Activated T-cell treated with anti-CD3 and anti-CD28 coated beads, Interleukin-2, amount 50 U/mL, for 72 hours (primary cell): Measurements from ENCODE around the gene LENEP. TPM values are rescaled to one million over a fixed set of nuclear protein-coding genes. Genes with fewer than 3 reads are reported as not detected.

Experiments
- ATAC-seq, 2 donors: fragments of 150-1000 bp; cut with Tn5 transposase; replicated peaks in 1 of 2; 2 replicates each; pipeline ENCODE4 v1.10.0; 2021; ENCODE audit warnings: moderate library complexity in 2 of 2, mild to moderate bottlenecking in 1 of 2
- DNase-seq, 2 donors: peaks; one replicate each; pipeline ENCODE4 v3.0.0; 2021 to 2022; ENCODE audit warnings: mixed read lengths in 1 of 2
- H3K27ac Mint-ChIP-seq: one replicate; pipeline ENCODE4 v1.8.0; 2022; ENCODE audit warnings: mild to moderate bottlenecking, moderate library complexity, mixed read lengths
- H3K27me3 Mint-ChIP-seq: one replicate; pipeline ENCODE4 v1.8.0; 2022; ENCODE audit warnings: low read depth, mixed read lengths
- H3K36me3 Mint-ChIP-seq, 2 donors: one replicate each; pipeline ENCODE4 v1.8.0; 2022; ENCODE audit warnings: mixed read lengths in 2 of 2, mild to moderate bottlenecking in 1 of 2; ENCODE audit not compliant: insufficient read depth in 2 of 2
- H3K4me1 Mint-ChIP-seq: one replicate; pipeline ENCODE4 v1.8.0; 2022; ENCODE audit warnings: low read depth, mixed read lengths
- H3K4me3 Mint-ChIP-seq, 2 donors: one replicate each; pipeline ENCODE4 v1.8.0; 2022; ENCODE audit warnings: mild to moderate bottlenecking in 2 of 2, mixed read lengths in 2 of 2, moderate library complexity in 2 of 2
- H3K9me3 Mint-ChIP-seq, 2 donors: one replicate each; pipeline ENCODE4 v1.8.0; 2022; ENCODE audit warnings: mixed read lengths in 2 of 2
- total RNA-seq, 2 donors: library from RNA; stranded (reverse); gene quantifications; one replicate each; pipeline ENCODE4 v1.2.3, GENCODE V29; 2022

The LENEP gene
- total RNA-seq, 2 donors from 2014 or later: 0.65 to 2.3 TPM

GRCh38 chr1:154964359-154964758 lies 29.0 kb upstream of the LENEP start:
- no peaks in the 10 kb centered on the region for H3K27me3 Mint-ChIP-seq
- no peaks in the 10 kb centered on the region for H3K9me3 Mint-ChIP-seq
- ATAC-seq (no peak), DNase-seq (no peak)
- H3K4me1 Mint-ChIP-seq: peaks cover 47% of the 10 kb centered on the region
- H3K4me3 Mint-ChIP-seq: no peak overlapping the region
- H3K36me3 Mint-ChIP-seq: peaks cover 4 to 14% of the 10 kb centered on the region in 2 donors
- no peak overlapping the region for H3K27ac Mint-ChIP-seq

DNA sequence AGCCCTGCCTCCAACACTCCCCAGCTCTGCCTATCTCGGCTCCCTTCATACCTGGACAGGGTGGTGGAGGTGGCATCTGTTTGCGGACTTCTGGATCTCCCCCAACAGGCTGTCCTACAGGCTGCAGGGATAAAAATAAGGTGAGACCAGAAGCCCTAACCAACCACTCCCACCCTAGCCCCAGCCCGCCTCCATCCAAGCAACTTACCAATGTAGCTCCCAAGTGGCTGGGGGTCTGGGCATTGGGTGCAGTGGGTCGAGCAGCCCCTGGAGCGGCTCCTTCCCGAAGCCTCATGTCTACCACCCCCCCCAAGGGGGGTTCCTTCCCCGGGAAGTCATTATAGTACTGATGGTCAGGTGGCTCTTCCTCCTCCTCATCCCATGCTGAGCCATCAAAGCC lies 27.3 kb upstream of the LENEP start:
- Mint-ChIP-seq H3K9me3 (no peaks in the 10 kb centered on the region), H3K27ac (no peak overlapping the region), H3K27me3 (no peaks in the 10 kb centered on the region), H3K36me3 (peaks cover 4 to 9% of the 10 kb centered on the region in 2 donors), H3K4me1 (peaks cover 40% of the 10 kb centered on the region), H3K4me3 (no peak overlapping the region)
- ATAC-seq: no peak
- no peak for DNase-seq

DNA sequence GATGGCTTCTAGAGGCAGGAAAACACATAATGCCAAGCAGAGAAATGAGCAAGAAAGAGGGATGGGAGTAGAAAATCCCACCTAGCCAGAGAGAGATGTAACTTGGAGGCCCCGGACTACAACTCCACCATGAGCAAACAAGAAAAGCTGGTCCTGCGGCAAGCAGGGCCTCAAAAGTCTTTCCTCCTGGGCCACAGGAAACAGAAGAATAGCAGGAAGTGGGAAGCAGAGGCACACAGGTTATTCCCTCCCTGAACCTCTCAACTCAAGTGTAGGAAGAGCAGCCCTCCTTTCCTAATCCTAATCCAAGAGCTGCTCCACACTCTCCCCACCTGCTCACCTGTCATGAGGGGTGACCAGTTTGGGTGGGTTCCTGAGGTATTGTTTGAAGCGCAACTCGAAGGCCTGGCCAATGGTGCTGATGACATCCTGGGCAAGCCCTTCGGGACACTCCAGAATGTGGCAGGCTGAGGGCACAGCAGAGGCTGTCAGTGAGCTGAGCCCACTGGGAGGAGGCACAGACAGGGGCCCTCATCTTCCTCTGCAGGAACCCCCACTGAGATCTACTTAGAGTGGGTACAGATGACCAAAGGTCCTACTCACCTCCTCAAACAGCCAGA lies 25.9 kb upstream of the LENEP start:
- no peak for ATAC-seq
- Mint-ChIP-seq H3K4me3 (no peak overlapping the region), H3K27me3 (no peaks in the 10 kb centered on the region), H3K4me1 (peaks cover 52% of the 10 kb centered on the region), H3K27ac (no peak overlapping the region), H3K9me3 (no peaks in the 10 kb centered on the region), H3K36me3 (peaks cover 6% of the 10 kb centered on the region in 2 donors)
- DNase-seq: no peak

DNA sequence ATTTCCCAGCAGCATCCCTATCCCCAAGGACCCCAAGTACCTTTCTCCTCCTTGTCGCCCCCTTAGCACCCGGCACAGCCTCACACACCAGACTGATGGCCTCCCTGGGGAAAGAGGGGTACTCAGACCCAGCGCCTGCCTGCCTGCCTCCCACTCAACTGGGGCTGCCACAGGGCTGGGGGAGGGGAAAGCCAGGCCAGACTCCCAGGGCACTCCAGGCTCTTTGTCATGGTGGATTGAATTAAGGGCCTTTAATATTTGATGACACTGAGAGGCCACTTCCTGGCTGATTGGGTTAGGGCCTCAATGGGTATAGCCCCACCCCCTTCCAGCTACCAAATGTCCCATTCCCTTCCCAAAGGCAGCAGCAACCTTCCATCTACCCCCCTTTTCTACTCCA lies 24.7 kb upstream of the LENEP start:
- Mint-ChIP-seq H3K9me3 (no peaks in the 10 kb centered on the region), H3K27ac (no peak overlapping the region), H3K36me3 (peaks cover 4 to 6% of the 10 kb centered on the region in 2 donors), H3K27me3 (no peaks in the 10 kb centered on the region), H3K4me1 (peaks cover 47% of the 10 kb centered on the region), H3K4me3 (no peak overlapping the region)
- ATAC-seq: no peak
- no peak for DNase-seq

- no peak for ATAC-seq
- DNase-seq: no peak
- no peaks in the 10 kb centered on the region for H3K9me3 Mint-ChIP-seq
- H3K27ac Mint-ChIP-seq: peak overlapping the region; percentile 31
- H3K36me3 Mint-ChIP-seq: peaks cover 4 to 6% of the 10 kb centered on the region in 2 donors
- H3K4me1 Mint-ChIP-seq: peaks cover 44% of the 10 kb centered on the region
- no peaks in the 10 kb centered on the region for H3K27me3 Mint-ChIP-seq
- no peak overlapping the region for H3K4me3 Mint-ChIP-seq
Observed at GRCh38 chr1:154969246-154969645, 24.1 kb upstream of the LENEP start.

- Mint-ChIP-seq H3K9me3 (no peaks in the 10 kb centered on the region), H3K36me3 (peaks cover 4 to 6% of the 10 kb centered on the region in 2 donors), H3K4me1 (peaks cover 44% of the 10 kb centered on the region), H3K27me3 (no peaks in the 10 kb centered on the region), H3K4me3 (no peak overlapping the region), H3K27ac (no peak overlapping the region)
- DNase-seq: no peak
- ATAC-seq: no peak
Observed at GRCh38 chr1:154969860-154970452, 23.4 kb upstream of the LENEP start.

GRCh38 chr1:154970631-154971340 lies 22.6 kb upstream of the LENEP start, which contains the start of gene SHC1:
Gene SHC1 (minus strand): TSS chr1:154970747. CDS start chr1:154970526, 221 bp downstream.
- Mint-ChIP-seq H3K36me3 (peaks cover 4% of the 10 kb centered on the region in 2 donors), H3K9me3 (no peaks in the 10 kb centered on the region), H3K4me1 (peaks cover 44% of the 10 kb centered on the region), H3K27ac (peak within 1 kb of the TSS; percentile 78), H3K27me3 (no peaks in the 10 kb centered on the region), H3K4me3 (peak within 1 kb of the TSS; percentile 50 to 65)
- ATAC-seq: peak in 1 of 2 donors; percentile 17
- peak; percentile 67 to 69 for DNase-seq

GRCh38 chr1:154971341-154971998 lies 21.9 kb upstream of the LENEP start:
- no peak for ATAC-seq
- no peak for DNase-seq
- Mint-ChIP-seq H3K27ac (peak overlapping the region; percentile 78), H3K9me3 (no peaks in the 10 kb centered on the region), H3K36me3 (peaks cover 4% of the 10 kb centered on the region in 2 donors), H3K4me3 (peak overlapping the region; percentile 48 to 65), H3K27me3 (no peaks in the 10 kb centered on the region), H3K4me1 (peaks cover 44% of the 10 kb centered on the region)

- Mint-ChIP-seq H3K9me3 (no peaks in the 10 kb centered on the region), H3K27me3 (no peaks in the 10 kb centered on the region), H3K27ac (peak overlapping the region; percentile 17), H3K4me1 (peaks cover 44% of the 10 kb centered on the region), H3K36me3 (peaks cover 4% of the 10 kb centered on the region in 2 donors), H3K4me3 (no peak overlapping the region)
- ATAC-seq (no peak), DNase-seq (no peak)
Observed at GRCh38 chr1:154972213-154972516, 21.2 kb upstream of the LENEP start.

DNA sequence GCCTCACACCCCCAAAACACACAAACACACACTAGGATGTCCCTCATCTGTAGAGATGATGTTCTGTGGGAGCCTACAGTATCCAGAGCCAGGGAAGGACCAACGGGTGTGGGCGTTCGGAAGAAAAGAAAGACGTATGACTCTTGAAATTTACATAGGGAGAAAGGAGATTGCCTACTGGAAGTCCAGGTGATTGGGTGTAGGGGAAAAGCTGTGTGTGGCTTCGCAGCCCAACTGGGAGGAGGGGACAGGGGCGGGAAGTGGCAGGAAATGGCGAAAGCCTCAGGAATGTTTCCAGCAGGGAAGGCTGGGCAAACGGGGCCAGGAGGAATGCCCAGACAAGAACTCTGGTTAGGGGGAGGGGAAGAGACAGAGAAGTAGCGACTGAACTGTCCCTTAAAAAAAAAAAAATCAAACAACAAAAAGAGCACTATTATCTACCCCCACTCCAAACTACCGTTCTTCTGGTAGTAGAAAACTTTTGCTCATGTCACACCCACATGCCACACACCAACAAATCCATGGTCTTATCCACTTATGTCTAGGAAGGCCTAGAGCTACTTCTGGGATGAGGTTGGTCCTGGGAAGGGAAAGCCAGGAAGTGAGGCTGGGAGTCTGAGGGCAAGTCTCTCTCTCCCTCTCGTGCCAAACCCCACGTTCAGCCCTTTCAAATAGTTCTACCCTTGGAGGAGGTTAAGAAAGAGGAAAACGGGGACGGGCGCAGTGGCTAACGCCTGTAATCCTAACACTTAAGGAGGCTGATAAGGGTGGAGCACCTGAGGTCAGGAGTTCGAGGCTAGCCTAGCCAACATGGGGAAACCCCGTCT lies 20.7 kb upstream of the LENEP start:
- peaks cover 44% of the 10 kb centered on the region for H3K4me1 Mint-ChIP-seq
- DNase-seq (no peak), ATAC-seq (no peak)
- no peak overlapping the region for H3K4me3 Mint-ChIP-seq
- H3K9me3 Mint-ChIP-seq: no peaks in the 10 kb centered on the region
- H3K27me3 Mint-ChIP-seq: no peaks in the 10 kb centered on the region
- peaks cover 4% of the 10 kb centered on the region in 2 donors for H3K36me3 Mint-ChIP-seq
- H3K27ac Mint-ChIP-seq: peak overlapping the region; percentile 51

DNA sequence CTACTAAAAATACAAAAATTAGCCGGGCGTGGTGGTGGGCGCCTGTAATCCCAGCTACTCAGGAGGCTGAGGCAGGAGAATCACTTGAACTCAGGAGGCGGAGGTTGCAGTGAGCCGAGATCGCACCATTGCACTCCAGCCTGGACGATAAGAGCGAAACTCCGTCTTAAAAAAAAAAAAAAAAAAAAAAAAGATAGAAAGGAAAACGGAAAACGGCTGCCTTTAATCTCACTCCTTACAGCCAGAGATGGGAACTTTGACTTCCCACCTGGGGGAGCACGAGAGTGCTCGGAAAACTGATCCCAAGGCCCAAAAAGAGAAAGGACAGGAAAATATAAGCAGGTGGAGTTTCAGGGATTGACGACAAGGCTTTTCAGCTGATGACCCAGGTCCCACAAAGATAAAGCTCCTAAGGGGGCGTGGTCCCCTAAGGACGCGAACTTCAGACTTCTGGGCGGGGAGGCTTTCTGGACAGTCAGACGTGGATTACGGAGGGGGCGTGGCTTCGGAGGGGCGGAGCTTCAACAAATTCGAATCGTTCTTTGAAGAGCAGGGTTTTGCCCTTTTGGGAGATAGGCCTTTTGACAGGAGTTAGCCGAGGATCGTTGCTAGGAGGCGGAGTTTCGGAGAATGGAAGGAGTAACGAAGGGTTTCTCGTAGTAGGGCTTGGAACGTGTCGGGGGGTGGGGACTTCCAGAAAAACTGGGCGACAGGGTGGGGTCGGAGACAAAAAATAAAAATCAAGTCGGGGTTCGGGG lies 19.9 kb upstream of the LENEP start:
- peaks cover 41% of the 10 kb centered on the region for H3K4me1 Mint-ChIP-seq
- peak; percentile 26 to 30 for ATAC-seq
- no peaks in the 10 kb centered on the region for H3K9me3 Mint-ChIP-seq
- peaks cover 0 to 4% of the 10 kb centered on the region in 2 donors for H3K36me3 Mint-ChIP-seq
- H3K27me3 Mint-ChIP-seq: no peaks in the 10 kb centered on the region
- DNase-seq: peak; percentile 95 to 97
- no peak overlapping the region for H3K27ac Mint-ChIP-seq
- no peak overlapping the region for H3K4me3 Mint-ChIP-seq
